Measurements from ENCODE around the gene R3HCC1L.

DNA sequence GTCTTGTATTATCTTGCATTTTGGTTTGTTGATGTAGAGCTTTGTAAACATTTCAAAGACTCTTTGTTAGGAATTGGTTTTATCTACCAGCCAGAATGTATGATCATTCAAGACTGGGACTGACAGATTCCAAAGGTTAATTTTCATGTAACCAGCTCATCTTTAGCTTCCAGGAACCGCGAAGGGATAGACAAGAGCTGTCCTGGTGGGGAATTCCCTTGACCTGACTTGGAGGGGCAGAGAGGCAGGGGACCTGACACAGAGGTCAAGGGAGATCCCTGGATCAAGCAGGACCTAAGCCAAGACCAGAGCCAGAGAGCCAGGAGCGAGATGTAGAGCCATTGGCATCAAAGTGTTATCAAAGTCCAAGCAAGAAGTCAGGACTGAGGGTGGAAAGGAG is 140.1 kb downstream of the R3HCC1L start:
- TF ChIP-seq, protein P1, sequence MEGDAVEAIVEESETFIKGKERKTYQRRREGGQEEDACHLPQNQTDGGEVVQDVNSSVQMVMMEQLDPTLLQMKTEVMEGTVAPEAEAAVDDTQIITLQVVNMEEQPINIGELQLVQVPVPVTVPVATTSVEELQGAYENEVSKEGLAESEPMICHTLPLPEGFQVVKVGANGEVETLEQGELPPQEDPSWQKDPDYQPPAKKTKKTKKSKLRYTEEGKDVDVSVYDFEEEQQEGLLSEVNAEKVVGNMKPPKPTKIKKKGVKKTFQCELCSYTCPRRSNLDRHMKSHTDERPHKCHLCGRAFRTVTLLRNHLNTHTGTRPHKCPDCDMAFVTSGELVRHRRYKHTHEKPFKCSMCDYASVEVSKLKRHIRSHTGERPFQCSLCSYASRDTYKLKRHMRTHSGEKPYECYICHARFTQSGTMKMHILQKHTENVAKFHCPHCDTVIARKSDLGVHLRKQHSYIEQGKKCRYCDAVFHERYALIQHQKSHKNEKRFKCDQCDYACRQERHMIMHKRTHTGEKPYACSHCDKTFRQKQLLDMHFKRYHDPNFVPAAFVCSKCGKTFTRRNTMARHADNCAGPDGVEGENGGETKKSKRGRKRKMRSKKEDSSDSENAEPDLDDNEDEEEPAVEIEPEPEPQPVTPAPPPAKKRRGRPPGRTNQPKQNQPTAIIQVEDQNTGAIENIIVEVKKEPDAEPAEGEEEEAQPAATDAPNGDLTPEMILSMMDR (conservative IDR thresholded peaks at IDR 0.05; ENCODE audit: low read length), result no peak
- TF ChIP-seq EZH2phosphoT487 (IDR thresholded peaks at IDR 0.05; ENCODE audit: borderline replicate concordance), result no peak
